NCI-H2196 treated with DMSO at 0.1 percent for 48 hours (cell line): Measurements from ENCODE around the gene CDCA7.
A peak's percentile ranks its signal among the peaks of the same experiment; 100 is the strongest.
"Not testable (repeated sequence)": the region's sequence is repeated elsewhere in the genome, so short reads cannot be mapped to it uniquely, and the experiment has no call there.

Experiments
- DNase-seq: peaks from one replicate; lab custom pipeline; 2025; ENCODE audit not compliant: unreplicated experiment; lab: John Stamatoyannopoulos, UW

Gene CDCA7

DNA sequence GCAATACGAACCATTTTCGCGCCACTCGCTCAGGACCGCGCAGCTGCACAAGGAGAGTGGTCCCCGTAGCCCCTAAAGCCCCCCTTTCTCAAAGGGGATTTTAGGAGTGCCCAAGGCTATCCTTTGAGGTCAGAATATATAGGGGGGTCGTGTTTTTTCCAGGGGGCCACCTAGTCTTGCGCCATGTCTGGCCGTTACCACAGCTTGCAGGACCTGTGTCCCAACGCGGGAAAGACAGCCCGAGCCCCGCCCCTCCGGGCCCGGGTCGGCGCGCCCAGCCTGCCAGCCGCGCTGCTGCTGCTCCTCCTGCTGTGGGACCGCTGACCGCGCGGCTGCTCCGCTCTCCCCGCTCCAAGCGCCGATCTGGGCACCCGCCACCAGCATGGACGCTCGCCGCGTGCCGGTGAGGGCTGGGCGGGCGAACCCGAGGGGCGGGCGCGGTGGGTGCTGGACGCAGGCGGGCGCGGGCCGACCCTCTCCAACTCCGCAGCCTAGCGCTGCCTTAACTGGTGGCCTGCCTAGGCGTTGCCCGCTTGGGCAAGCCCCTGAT, at the start of gene CDCA7:
Gene CDCA7, plus strand, starts transcription at position 291 of the 550 bp plus-strand sequence. Its CDS starts 92 bp downstream, at position 383.
- peak; percentile 52 for DNase-seq

DNA sequence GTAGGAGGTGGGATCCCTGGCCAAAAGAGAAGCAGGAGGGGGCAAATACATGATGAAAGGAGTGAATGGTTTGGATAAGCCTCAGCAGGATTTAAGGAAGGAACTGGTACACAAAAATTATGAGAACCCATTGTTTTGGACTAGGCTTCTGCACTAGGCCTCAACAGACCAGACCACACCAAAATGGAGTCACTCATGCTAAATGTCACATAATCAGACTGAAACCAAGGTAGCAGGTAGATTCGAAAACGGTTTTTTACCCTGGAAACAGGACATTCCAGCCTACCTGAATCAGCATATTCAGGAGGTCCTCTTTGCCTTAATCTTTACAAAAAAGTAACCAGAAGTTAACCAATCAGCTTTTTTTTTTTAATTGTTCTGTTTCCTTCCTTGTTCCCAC, 49.4 kb upstream of the CDCA7 start:
- DNase-seq: no peak

GRCh38 chr2:173307293-173307692, 47.4 kb upstream of the CDCA7 start:
- DNase-seq: no peak

GRCh38 chr2:173309370-173309769, 45.3 kb upstream of the CDCA7 start:
- not testable (repeated sequence) for DNase-seq

- DNase-seq: no peak
Measured at GRCh38 chr2:173311844-173312606, 42.6 kb upstream of the CDCA7 start.

DNA sequence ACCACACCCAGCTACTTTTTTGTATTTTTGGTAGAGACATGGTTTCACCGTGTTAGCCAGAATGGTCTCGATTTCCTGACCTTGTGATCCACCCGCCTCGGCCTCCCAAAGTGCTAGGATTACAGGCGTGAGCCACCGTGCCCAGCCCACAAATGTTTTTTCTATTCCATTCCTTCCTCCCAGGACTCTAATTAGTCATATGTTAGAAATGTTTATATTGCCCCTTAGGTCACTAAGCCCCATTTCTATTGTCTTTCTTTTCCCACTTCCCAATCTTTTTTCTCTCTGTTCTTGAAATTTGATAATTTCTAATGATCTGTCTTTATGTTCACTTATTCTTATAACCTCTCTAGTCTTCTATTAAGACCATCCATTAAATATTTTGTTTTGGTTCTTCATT, 31.3 kb upstream of the CDCA7 start:
- DNase-seq: no peak

DNA sequence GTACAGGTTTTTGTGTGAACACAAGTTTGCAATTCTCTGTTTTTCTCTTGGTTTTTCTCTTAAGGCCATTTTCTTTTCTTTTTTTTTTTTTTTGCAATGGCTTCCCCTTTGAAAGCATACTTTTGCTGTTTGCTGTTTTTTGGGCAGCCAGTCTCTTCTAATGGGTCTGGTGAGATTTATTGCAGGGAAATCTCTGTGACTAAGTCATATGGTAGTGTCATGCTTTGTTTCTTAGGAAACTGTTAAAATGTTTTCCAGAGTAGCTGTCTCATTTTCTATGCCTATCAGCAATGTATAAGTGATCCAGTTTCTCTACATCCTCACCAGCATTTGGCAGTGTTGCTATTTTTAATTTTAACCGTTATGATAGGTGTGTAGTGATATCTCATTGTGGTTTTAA, 27.9 kb upstream of the CDCA7 start:
- DNase-seq: no peak

GRCh38 chr2:173327421-173327820, 27.3 kb upstream of the CDCA7 start:
- no peak for DNase-seq

DNA sequence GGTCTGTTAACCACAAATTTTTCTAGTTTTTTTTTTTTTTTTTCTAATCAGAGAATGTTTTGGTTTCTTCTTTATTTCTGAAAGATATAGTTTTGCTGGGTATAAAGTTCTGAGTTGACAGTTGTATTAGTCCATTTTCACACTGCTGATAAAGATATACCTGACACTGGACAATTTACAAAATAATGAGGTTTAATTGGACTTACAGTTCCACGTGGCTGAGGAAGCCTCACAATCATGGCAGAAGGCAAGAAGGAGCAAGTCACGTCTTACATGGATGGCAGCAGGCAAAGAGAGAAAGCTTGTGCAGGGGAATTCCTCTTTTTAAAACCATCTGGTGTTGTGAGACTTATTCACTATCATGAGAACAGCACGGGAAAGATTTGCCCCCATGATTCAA, 21.7 kb upstream of the CDCA7 start:
- DNase-seq: not testable (repeated sequence)

GRCh38 chr2:173339807-173340206, 14.9 kb upstream of the CDCA7 start:
- DNase-seq: no peak

DNA sequence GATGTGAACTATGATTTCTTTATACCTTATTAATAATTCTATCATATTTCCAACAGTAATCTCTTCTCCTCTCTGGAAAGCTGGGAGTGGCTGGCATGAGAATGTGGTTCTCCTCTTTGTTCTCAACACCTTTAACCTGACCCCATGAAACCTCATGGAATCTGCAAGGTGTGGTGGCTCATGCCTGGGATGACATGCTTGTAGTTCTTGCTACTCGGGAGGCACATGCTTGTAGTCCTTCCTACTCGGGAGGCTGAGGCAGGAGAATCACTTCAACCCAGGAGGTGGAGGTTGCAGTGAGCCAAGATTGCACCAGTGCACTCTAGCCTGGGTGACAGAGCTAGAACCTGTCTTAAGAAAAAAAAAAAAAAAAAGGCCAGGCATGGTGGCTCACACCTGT, 10.8 kb upstream of the CDCA7 start:
- no peak for DNase-seq

GRCh38 chr2:173346035-173346434, 8.6 kb upstream of the CDCA7 start:
- no peak for DNase-seq

DNA sequence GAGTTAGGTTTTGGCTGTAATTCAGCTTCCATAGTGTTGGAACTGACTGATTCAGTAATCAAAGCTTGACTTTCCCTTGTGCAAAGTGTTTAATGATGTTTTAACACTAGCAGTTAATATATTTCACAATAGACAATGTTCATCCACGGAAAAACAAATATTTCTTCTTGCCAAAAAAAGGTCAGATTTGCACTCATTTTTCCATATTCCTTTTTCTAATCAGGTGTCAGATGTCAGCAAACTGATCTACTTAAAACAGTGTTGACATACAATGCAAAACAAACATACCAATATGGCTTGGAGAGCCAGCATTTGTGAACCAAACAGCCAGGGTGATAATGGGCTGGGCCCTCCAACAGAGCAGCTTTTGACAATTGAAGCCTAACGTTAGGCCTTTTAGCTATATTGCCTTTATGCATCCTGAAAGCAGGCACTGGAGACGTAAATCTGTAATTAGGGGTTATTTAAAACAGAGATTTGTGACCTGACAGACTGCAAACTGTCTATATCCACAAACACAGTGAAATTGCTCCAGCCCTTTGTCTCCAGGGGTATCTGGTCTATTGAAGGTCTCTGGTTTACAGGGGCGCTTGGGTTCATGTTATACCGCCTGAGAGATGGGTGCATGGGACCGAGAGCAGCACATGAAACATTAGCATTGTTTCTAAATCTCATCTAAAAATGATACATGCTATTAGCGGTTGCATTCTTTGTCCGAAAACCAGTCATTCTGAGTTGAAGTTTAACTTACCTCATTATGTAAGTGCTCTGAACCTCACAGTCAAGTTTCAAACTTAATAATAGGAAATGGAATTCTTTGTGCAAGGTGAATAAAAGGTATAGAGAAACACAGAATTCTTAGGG, 7.1 kb upstream of the CDCA7 start:
- peak; percentile 72 for DNase-seq

- DNase-seq: no peak
Measured at GRCh38 chr2:173349287-173349686, 5.4 kb upstream of the CDCA7 start.

DNA sequence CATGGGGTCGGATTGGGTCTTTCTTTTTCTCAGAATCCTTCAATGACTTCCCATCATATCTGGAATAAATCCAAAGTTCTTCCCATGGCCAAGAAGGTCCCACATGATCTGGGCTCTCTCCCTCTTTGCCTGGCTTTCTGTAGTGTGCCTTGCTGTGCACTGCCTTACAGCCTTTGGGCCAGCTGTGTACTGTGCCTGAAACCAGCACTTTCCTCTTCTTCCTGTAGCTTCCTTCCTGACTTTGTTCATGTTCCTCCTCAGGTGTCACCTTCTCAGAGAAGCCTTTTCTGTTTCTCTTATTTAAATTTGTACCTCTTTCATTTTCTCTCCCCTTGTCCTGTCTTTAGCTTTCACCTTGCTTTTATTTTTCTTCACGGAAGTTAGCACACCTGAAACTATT, 4.3 kb upstream of the CDCA7 start:
- DNase-seq: no peak

- DNase-seq: no peak
Measured at GRCh38 chr2:173351879-173352278, 2.8 kb upstream of the CDCA7 start.

- DNase-seq: no peak
Measured at GRCh38 chr2:173353556-173353955, 1.1 kb upstream of the CDCA7 start.

DNA sequence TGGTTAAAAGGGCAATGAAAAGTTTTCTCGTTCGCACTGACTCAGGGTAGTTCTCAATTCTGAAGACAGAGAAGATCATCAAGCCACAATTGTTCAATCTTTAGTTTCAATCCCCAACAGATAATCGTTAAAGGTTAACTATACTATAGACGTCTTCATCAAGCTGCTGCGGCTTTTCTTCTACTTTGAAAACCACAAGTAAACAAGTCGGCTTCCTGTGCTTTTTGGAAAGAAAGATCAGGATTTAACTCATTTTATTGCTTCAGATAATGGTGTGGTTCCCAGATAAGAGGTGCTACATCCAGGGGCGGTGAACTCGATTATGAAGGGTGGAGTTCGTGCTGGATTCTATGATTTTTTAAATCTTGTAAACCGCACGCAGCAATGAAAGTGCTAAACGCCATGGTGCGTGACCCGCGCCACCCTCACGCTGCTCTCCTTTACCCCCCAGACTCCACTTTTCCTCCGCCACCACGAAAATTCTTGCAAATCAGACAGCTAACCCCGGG, 545 bp upstream of the CDCA7 start:
- DNase-seq: no peak

GRCh38 chr2:173355132-173355865, 627 bp downstream of the CDCA7 start:
- DNase-seq: no peak

- DNase-seq: no peak
Measured at GRCh38 chr2:173355866-173356508, 1.3 kb downstream of the CDCA7 start.

DNA sequence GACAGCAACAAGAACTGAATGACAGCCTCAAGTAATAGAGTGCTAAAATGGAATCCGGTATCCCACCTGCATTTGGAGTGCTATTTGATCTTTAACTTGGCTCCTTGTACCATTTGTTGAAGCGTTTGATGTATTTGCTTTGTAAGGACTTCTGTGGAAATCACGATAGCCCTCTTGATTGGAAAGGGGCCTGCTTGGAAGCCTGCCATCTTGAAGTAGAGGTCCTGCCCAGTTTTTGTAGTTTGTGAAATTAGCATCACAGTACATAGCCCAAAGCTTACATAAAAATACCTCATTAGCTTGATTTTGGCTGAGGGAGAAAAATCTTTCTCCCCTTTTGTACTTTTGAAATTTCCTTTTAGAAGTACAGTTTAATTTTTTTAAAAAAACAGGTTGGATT, 2.7 kb downstream of the CDCA7 start:
- no peak for DNase-seq
